Measurements from ENCODE around the gene IQCM.

IQCM gene

DNA sequence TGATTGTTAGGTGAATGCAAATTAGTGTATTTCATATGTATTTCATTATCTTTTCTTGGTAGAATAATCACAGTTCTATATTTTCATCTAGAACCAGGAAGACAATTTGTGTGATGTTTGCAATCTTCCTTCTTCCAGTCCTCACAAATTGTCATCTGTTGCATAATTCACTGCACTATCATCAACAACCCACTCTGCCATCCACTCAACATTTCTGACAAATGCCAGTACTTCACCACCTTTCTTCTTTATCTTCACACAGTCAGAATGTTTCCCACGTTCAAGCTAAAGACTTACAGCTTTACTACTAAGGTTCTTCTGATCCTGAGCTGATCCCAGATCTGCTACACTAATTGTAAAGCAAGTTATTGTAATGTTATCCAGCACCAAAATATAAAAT lies 107.8 kb downstream of the IQCM start:
- no peak for ATAC-seq
- DNase-seq (ENCODE audit: low spot score in 2 of 2), result no peak

DNA sequence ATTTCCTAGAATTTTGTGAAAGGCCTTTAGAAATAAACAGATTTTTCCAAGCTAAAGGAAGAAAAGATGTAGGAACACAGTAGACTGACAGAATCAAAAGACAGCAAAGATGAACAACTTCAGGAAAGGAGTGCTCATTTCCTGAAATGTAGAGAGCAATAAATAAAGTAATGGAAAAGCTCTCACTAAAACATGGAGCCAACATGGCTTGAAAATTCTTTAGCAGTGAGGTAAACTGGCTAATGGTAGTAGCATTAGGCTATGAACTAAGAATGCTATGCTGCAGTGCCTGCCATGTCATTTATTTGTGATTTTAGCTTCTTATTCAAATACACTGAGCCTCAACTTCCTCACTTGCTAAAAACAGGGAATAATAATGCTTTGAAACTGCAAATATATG lies 108.7 kb downstream of the IQCM start:
- no peak for ATAC-seq
- Mint-ChIP-seq H3K4me1 (no peaks in the 10 kb centered on the region), H3K9me3 (no peaks in the 10 kb centered on the region), H3K36me3 (no peaks in the 10 kb centered on the region), H3K4me3 (no peak overlapping the region), H3K27ac (no peak overlapping the region)
- DNase-seq (ENCODE audit: low spot score in 2 of 2), result no peak

More for the DNA sequence above, 107.8 kb downstream of the IQCM start:
- no peaks in the 10 kb centered on the region for H3K4me1 Mint-ChIP-seq
- H3K4me3 Mint-ChIP-seq, result no peak overlapping the region
- H3K27ac Mint-ChIP-seq, result no peak overlapping the region
- H3K36me3 Mint-ChIP-seq, result no peaks in the 10 kb centered on the region
- H3K9me3 Mint-ChIP-seq, result peaks cover 3% of the 10 kb centered on the region

DNA sequence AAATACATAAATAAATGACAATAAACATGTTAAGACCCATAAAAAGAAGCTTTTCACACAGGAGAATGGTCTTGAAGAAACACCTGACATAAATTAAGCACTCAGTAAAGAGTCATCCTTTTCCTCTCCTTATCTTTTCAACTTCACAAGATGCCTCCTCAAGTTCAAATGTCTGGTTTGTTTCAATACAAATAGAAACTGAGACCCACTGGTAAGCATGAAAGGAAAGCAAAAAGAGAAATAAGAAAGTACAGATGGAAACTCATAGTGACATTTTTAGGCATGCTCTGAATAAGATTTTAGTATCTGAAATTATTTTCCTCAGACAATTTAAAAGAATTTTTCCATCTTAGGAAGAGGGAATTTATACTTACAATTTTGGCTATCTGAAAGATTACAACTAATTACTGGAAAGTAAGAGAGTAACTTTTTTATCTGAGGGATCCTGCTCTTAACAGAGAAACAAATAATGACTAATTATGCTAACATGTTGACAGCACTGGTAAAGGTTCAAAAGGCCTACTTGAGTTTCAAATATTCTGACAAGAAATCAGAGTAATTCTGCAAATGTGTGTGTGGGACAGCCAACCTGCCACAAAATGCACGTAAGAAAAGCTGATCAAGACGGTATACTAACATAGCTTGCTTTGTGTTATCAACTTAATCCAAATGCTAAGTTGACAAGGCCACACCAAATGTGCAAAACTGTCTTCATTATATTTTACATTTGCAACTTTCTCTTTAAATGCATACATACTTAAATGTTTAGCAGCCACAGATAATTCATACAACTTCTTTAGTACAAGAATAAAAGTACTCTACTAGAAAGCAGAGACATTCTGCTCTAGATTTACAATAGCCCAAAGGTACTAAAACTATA lies 113.0 kb downstream of the IQCM start:
- Mint-ChIP-seq H3K27ac (no peak overlapping the region), H3K9me3 (no peaks in the 10 kb centered on the region), H3K4me3 (no peak overlapping the region), H3K4me1 (no peaks in the 10 kb centered on the region), H3K36me3 (no peaks in the 10 kb centered on the region)
- DNase-seq (ENCODE audit: low spot score in 2 of 2) (no peak), ATAC-seq (no peak)

DNA sequence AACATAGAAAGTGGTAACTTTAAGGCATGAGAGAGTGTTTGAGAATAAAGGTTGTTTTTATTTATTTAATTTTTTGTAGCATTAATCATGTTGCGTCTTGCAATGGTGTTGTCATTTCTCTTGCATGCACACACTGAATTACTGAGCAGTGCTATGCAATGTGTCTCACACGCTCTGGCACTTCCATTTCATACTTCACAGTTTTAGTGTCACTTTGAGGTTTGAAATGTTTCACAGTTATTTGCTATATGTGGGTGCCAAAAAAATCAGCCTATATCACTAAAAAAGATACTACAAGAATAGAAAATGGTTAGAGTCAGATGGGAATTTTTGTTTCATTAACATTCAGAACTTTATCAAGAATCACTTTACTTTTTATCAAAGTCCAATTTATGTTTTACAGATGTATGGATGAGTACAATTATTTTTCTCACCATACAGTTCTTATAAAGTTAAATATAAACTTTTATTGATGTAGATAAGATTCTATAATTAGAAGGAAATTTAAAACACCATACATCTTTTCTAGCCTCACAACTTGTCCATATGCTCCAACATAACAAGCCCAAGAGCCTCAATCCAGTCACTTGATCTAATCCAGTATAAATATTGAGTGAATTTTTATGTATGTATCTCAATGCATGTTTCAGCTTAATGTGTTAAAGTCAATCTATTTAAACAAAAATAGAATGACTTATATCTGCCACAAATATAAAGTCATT lies 114.0 kb downstream of the IQCM start:
- Mint-ChIP-seq H3K4me3 (no peak overlapping the region), H3K27ac (no peak overlapping the region), H3K4me1 (no peaks in the 10 kb centered on the region), H3K9me3 (no peaks in the 10 kb centered on the region), H3K36me3 (no peaks in the 10 kb centered on the region)
- DNase-seq (ENCODE audit: low spot score in 2 of 2), result no peak
- no peak for ATAC-seq

DNA sequence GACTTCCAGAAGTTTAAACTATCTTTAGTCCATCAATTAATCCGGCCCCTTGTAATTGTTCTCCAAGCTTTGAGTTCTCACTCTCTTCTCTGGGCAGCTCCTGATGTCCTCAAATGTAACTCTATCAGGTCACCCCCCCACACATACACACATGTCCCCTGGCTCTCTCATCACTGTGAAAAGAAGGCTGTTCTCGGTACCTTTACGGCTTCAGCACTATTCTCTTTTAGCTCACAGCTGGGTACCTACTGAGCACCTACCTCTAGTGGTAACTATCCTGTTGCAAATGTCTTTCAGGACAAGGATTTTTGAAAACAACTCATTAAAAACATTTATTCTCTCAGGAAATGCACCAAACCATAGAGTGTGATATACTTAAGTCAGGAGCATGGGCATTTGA lies 115.4 kb downstream of the IQCM start:
- DNase-seq (ENCODE audit: low spot score in 2 of 2) (no peak), ATAC-seq (no peak)
- no peak overlapping the region for H3K27ac Mint-ChIP-seq
- no peak overlapping the region for H3K4me3 Mint-ChIP-seq
- H3K36me3 Mint-ChIP-seq, result no peaks in the 10 kb centered on the region
- no peaks in the 10 kb centered on the region for H3K4me1 Mint-ChIP-seq
- H3K9me3 Mint-ChIP-seq, result no peaks in the 10 kb centered on the region

DNA sequence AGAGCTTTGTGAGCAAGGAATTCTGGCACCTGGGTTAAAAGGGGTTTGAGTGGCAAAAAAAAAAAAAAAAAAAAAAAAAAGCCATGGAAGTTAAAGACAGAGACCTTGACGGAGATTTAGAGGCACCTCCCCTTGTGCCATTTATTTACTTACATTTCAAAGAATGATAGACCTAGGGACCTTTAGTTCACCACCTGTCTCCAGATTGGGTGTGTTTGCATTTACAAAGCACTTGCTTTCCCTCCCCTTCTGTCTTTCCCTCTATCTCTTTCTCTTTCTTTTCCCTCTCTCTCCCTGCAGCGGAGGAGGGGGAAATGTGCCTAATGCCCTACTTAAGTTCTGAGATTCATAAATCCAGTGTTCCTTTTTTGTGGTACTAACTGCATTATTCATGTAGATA lies 116.0 kb downstream of the IQCM start:
- Mint-ChIP-seq H3K36me3 (no peaks in the 10 kb centered on the region), H3K9me3 (no peaks in the 10 kb centered on the region), H3K4me1 (no peaks in the 10 kb centered on the region), H3K4me3 (no peak overlapping the region), H3K27ac (no peak overlapping the region)
- DNase-seq (ENCODE audit: low spot score in 2 of 2) (no peak), ATAC-seq (no peak)

DNA sequence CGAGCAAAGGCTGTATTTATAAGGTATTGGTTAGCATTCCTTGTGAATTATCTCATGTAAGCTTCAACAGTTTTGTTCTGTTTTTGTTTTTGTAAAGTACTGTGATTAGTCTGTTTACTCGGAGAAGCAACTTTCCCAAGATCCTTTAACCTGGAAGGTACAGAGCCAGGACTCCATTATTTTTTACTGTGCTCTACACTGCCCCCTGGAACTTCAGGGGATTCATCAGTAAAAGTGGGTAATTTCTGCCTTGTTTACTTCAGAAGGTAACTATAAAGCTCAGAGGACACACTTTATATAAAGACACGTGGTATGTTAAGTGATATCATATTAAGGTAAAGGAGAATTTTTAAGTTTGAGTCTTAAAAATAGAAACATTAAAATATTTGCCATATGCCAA lies 124.9 kb downstream of the IQCM start:
- no peak for DNase-seq (ENCODE audit: low spot score in 2 of 2)
- no peak for ATAC-seq
- no peaks in the 10 kb centered on the region for H3K4me1 Mint-ChIP-seq
- H3K36me3 Mint-ChIP-seq, result no peaks in the 10 kb centered on the region
- no peak overlapping the region for H3K4me3 Mint-ChIP-seq
- peaks cover 2% of the 10 kb centered on the region for H3K9me3 Mint-ChIP-seq
- no peak overlapping the region for H3K27ac Mint-ChIP-seq

DNA sequence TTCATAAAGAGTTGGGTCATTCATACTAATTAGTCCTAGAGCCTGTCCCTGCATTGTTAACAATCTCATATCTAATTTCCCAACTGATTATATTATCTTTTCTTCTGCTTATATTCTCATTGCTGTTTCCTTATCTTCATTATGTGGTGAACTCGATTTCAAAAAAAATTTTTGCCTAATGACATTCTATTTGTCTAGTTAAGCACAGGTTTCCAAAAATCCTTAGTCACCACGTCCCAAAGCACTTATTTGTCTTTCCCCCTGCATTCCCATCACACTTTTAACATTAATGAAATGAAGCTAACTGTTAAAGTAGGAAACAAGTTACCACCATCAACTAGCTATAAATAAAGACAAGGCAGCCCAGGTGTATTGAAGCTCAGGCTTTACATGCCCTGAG lies 131.1 kb downstream of the IQCM start:
- Mint-ChIP-seq H3K36me3 (no peaks in the 10 kb centered on the region), H3K27ac (no peak overlapping the region), H3K4me3 (no peak overlapping the region), H3K9me3 (no peaks in the 10 kb centered on the region), H3K4me1 (no peaks in the 10 kb centered on the region)
- DNase-seq (ENCODE audit: low spot score in 2 of 2) (no peak), ATAC-seq (no peak)

DNA sequence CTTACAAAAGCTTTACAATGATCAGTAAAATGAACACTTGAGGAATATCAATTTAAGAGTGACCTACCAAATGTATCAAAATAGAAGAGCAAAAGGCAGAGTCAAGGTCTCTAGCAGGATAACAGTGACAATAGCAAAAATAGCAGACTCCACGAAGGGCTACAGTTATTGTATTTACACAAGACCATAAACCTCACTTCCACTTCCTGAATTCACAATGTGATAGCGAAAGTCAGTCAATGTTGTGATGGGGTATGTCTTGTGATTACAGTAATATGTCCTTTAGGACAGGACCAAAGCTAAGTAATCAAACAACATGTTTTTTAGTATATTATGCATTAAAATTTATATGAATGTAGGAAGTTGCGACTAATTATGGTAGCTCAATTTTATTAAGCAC lies 139.6 kb downstream of the IQCM start:
- H3K9me3 Mint-ChIP-seq, result peaks cover 25% of the 10 kb centered on the region
- ATAC-seq (no peak), DNase-seq (ENCODE audit: low spot score in 2 of 2) (no peak)
- H3K27ac Mint-ChIP-seq, result no peak overlapping the region
- no peaks in the 10 kb centered on the region for H3K4me1 Mint-ChIP-seq
- H3K4me3 Mint-ChIP-seq, result no peak overlapping the region
- H3K36me3 Mint-ChIP-seq, result no peaks in the 10 kb centered on the region

DNA sequence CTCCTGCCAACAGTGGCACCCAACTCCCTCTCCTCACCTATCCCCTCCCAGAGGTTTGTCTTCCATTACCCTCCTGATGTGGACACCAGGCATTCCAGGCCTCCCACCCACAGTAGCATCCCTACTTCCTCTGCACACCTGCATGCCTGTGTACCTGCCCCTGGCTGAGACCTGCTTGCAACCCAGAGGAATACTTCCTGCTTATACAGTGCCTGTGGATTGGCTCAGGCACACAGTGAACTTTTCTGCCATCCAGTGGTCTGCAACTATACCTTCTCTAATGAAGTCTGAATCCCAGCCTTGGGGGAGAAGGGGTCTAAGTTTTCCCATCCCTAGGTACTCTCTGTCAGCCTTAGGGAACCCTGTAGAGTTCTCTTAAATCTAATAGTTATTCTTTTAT lies 169.9 kb downstream of the IQCM start:
- H3K36me3 Mint-ChIP-seq, result no peaks in the 10 kb centered on the region
- no peak overlapping the region for H3K27ac Mint-ChIP-seq
- H3K9me3 Mint-ChIP-seq, result peaks cover 5% of the 10 kb centered on the region
- peak; percentile 19 for ATAC-seq
- no peak for DNase-seq (ENCODE audit: low spot score in 2 of 2)
- no peak overlapping the region for H3K4me3 Mint-ChIP-seq
- no peaks in the 10 kb centered on the region for H3K4me1 Mint-ChIP-seq

DNA sequence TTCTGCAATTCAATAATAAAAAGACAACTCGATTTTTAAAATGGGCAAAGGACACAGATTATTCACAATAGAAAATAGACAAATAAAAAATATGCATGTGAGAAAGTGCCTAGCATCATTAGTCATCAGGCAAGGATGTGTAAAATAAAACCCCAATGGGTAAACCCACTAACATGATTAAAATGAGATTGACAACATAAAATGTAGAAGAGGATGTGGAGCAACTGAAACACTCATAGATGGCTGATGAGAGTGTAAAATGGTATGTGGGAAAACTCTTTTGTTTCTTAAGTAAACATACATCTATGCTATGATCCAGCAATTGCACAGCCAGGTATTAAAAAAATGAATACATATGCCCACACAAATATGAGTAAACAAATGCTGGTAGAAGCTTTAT lies 177.6 kb downstream of the IQCM start:
- no peak for ATAC-seq
- Mint-ChIP-seq H3K4me3 (no peak overlapping the region), H3K27ac (no peak overlapping the region), H3K4me1 (no peaks in the 10 kb centered on the region), H3K36me3 (no peaks in the 10 kb centered on the region), H3K9me3 (peaks cover 7% of the 10 kb centered on the region)
- DNase-seq (ENCODE audit: low spot score in 2 of 2), result no peak

DNA sequence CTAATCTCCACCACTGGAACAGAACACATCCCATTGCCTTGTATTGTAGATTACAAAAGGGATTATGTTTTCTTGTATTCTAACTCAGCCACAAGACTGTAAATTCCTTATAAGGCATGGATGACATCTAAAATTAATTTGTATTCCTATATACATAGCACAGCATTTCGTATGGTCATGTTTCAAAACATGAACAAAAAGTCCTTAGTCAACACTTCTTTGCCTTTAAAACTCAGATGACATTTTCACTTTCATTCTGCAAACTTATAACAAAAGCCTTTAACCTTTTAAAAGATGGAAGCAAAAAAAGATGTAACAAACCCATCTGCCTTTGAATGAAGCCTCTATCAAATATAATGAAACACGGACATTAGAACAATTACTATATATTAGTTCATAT lies 181.3 kb downstream of the IQCM start:
- Mint-ChIP-seq H3K27ac (no peak overlapping the region), H3K9me3 (peaks cover 3% of the 10 kb centered on the region), H3K4me1 (no peaks in the 10 kb centered on the region), H3K36me3 (no peaks in the 10 kb centered on the region), H3K4me3 (no peak overlapping the region)
- ATAC-seq (no peak), DNase-seq (ENCODE audit: low spot score in 2 of 2) (no peak)

DNA sequence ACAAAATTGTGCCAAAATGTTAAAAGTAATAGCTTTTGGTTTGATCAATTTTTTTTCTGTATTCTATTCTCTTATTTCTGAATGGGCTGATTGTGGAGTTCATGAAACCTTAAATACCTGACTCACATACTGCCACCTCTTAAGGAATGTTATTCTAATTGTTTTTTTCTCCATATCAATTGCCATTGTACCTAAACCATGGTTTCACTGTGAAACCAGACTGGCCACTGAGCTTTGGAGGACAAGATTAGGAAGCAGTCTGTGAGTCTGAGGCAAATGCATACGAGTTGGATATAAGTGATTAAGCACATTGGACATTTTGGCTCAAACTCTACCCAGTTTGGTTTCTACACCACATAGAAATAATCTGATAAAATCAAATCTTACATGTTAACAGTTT lies 184.0 kb downstream of the IQCM start:
- H3K4me3 Mint-ChIP-seq, result no peak overlapping the region
- DNase-seq (ENCODE audit: low spot score in 2 of 2) (no peak), ATAC-seq (no peak)
- H3K36me3 Mint-ChIP-seq, result no peaks in the 10 kb centered on the region
- no peak overlapping the region for H3K27ac Mint-ChIP-seq
- peaks cover 3% of the 10 kb centered on the region for H3K9me3 Mint-ChIP-seq
- H3K4me1 Mint-ChIP-seq, result no peaks in the 10 kb centered on the region

DNA sequence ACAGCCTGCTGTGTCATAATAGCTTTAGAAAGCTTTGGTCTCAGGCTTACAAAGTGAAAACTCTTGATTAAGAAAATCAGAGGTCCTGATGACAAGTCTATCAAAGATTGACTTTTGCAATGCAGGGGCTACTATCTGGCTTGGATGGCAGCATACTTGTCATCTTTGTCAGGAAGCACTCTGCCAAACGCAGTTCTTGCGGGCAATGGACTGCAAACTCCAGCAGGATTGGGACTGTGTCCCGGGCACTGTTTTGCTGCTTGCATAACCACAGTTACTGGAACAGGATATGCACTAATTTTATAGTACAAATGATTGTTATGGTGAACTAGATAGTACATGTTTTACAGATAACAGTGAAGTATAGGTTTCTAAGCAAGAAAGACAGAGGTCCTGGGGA lies 185.6 kb downstream of the IQCM start:
- ATAC-seq, result no peak
- peaks cover 4% of the 10 kb centered on the region for H3K9me3 Mint-ChIP-seq
- DNase-seq (ENCODE audit: low spot score in 2 of 2), result no peak
- no peak overlapping the region for H3K4me3 Mint-ChIP-seq
- no peaks in the 10 kb centered on the region for H3K36me3 Mint-ChIP-seq
- H3K4me1 Mint-ChIP-seq, result no peaks in the 10 kb centered on the region
- H3K27ac Mint-ChIP-seq, result no peak overlapping the region

DNA sequence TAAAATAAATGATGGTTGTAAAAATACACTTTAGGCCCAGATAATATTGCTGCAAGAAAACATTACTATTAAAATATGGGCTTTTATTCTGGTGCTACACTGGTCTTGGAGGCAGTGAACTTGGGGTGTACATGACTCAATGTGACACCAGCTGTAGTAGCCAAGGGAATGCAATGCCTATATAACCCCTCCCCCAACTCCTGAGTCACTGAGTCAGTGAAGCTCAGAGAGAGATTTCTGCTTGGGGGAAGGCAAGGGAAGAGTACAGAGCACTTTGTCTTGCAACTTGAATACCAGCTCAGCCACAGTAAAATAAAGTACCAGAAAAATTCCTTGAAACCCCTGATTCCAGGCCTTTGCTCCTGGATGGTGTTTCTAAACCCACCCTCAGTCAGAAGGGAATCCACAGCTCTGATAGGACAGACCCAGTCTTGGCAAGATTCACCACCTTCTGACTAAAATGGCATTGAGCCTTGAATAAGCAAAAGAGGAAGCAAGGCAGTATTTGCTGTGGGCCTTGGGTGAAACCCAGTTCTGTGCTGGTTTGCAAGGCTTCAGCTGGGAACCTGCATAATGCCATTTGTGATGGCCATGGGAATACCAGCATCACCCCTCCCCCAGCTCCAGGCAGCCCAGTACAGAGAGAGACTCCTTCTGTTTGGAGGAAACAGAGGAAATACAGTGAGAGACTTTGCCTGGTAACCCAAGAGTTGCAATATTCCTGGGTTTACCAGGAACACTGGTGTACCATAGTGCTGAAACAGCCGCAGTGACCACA lies 209.9 kb downstream of the IQCM start:
- H3K36me3 Mint-ChIP-seq, result no peaks in the 10 kb centered on the region
- peaks cover 7% of the 10 kb centered on the region for H3K9me3 Mint-ChIP-seq
- H3K4me1 Mint-ChIP-seq, result no peaks in the 10 kb centered on the region
- H3K27ac Mint-ChIP-seq, result no peak overlapping the region
- H3K4me3 Mint-ChIP-seq, result no peak overlapping the region
- ATAC-seq (no peak), DNase-seq (ENCODE audit: low spot score in 2 of 2) (no peak)

All from stimulated activated effector memory CD8-positive, alpha-beta T cell treated with anti-CD3 and anti-CD28 coated beads, Interleukin-12 subunit alpha, Interleukin-12 subunit beta, amount 100 ng/mL, for 72 hours (primary cell).